H1 (cell line): ENCODE measurements around the gene COQ8A. TPM values are rescaled to one million over a fixed set of nuclear protein-coding genes. Genes with fewer than 3 reads are reported as not detected.

Source experiments
- CTCF ChIA-PET: fragments of 300-600 bp; sonication (Branson Sonifier 250); formaldehyde crosslinking; loops from one replicate; lab custom pipeline; 2021; ENCODE audit not compliant: partially characterized antibody; lab: Charles Lee
- POLR2A ChIA-PET: fragments of 300-600 bp; sonication (Branson Sonifier 250); formaldehyde crosslinking; loops from one replicate; lab custom pipeline; 2021; ENCODE audit warnings: inconsistent platforms; ENCODE audit not compliant: partially characterized antibody; lab: Charles Lee
- DNase-seq, 2 experiments: peaks; one replicate each; pipeline versions ENCODE4 v3.0.0 to v3.0.0-alpha.2; 2010 to 2022; ENCODE audit warnings: low spot score in 2 of 2, low read depth in 1 of 2, mixed read lengths in 1 of 2
- FAIRE-seq: peaks from 2 replicates; lab custom pipeline; 2011; peaks lifted over from hg19 to GRCh38; lab: Jason Lieb, UNC
- H2AFZ ChIP-seq: 2 replicates; pipeline ENCODE4 v1.8.1; 2012; ENCODE audit warnings: low read length, inconsistent platforms
- H2AK5ac ChIP-seq: 2 replicates; pipeline ENCODE4 v1.6.1; 2013; ENCODE audit warnings: low read depth, low read length
- H2BK120ac ChIP-seq: replicated peaks from 2 replicates; pipeline ENCODE3; 2013; ENCODE audit warnings: low read depth, low read length, inconsistent platforms
- H2BK12ac ChIP-seq: 2 replicates; pipeline ENCODE4 v1.6.1; 2013; ENCODE audit warnings: low read depth, low read length
- H2BK15ac ChIP-seq: 2 replicates; pipeline ENCODE4 v1.6.1; 2013; ENCODE audit warnings: low read length
- H2BK20ac ChIP-seq: 2 replicates; pipeline ENCODE4 v1.6.1; 2013; ENCODE audit warnings: low read length
- H2BK5ac ChIP-seq: 2 replicates; pipeline ENCODE4 v1.6.1; 2013; ENCODE audit warnings: low read depth, low read length
- H3K14ac ChIP-seq: 2 replicates; pipeline ENCODE4 v1.6.1; 2013; ENCODE audit warnings: inconsistent platforms; ENCODE audit not compliant: insufficient read length
- H3K18ac ChIP-seq: 2 replicates; pipeline ENCODE4 v1.6.1; 2013; ENCODE audit warnings: low read length; ENCODE audit errors: extremely low read depth
- H3K23ac ChIP-seq: 2 replicates; pipeline ENCODE4 v1.6.1; 2013; ENCODE audit warnings: inconsistent platforms; ENCODE audit not compliant: insufficient read length
- H3K23me2 ChIP-seq: 2 replicates; pipeline ENCODE4 v1.6.1; 2013; ENCODE audit warnings: low read depth, low read length
- H3K27ac ChIP-seq: 2 replicates; pipeline ENCODE4 v1.6.1; 2011; ENCODE audit warnings: low read depth, low read length, inconsistent platforms
- H3K27me3 ChIP-seq, 4 experiments: replicated peaks in 1 of 4; 1 replicate in 1 of 4; 2 replicates in 3 of 4; pipeline versions ENCODE4 v1.6.1 to v1.8.1; 2011 to 2013; ENCODE audit warnings: low read length in 3 of 4, mild to moderate bottlenecking in 3 of 4, inconsistent platforms in 2 of 4, mixed read lengths in 2 of 4, moderate library complexity in 1 of 4; ENCODE audit not compliant: control insufficient read depth in 3 of 4, insufficient read depth in 3 of 4; ENCODE audit errors: extremely low read depth in 1 of 4
- H3K36me3 ChIP-seq, 4 experiments: 2 replicates each; pipeline versions ENCODE4 v1.6.1 to v1.8.1; 2011 to 2013; ENCODE audit warnings: mild to moderate bottlenecking in 4 of 4, low read length in 3 of 4, moderate library complexity in 2 of 4, control low read depth in 1 of 4, inconsistent platforms in 1 of 4; ENCODE audit not compliant: insufficient read depth in 4 of 4, control insufficient read depth in 2 of 4
- H3K4ac ChIP-seq: replicated peaks from 2 replicates; pipeline ENCODE3; 2013; ENCODE audit warnings: low read length, low read depth, mixed read lengths, inconsistent platforms; ENCODE audit not compliant: insufficient read length
- H3K4me1 ChIP-seq, 4 experiments: replicated peaks in 1 of 4; 1 replicate in 1 of 4; 2 replicates in 3 of 4; pipeline versions ENCODE4 v1.6.1 to v1.8.1; 2011 to 2013; ENCODE audit warnings: low read length in 3 of 4, inconsistent platforms in 2 of 4, mixed read lengths in 1 of 4; ENCODE audit not compliant: insufficient read depth in 4 of 4, control insufficient read depth in 3 of 4
- H3K4me2 ChIP-seq, 2 experiments: 2 replicates each; pipeline versions ENCODE4 v1.6.1 to v1.8.1; 2011 to 2013; ENCODE audit warnings: low read depth in 2 of 2, low read length in 2 of 2, control low read depth in 1 of 2, inconsistent platforms in 1 of 2, mild to moderate bottlenecking in 1 of 2; ENCODE audit not compliant: insufficient read depth in 1 of 2
- H3K4me3 ChIP-seq, 4 experiments: fragments of 200-600, 300-600 bp in 1 of 4; sonication (generic), shearing (Covaris generic), sonication (Bioruptor Twin) in 1 of 4; 2 replicates each; pipeline versions ENCODE4 v1.5.1 to v1.8.1; 2011 to 2016; ENCODE audit warnings: low read length in 4 of 4, low read depth in 3 of 4, control low read depth in 2 of 4, inconsistent platforms in 2 of 4, mild to moderate bottlenecking in 2 of 4, mixed read lengths in 1 of 4, moderate library complexity in 1 of 4; ENCODE audit not compliant: insufficient read depth in 2 of 4; ENCODE audit errors: extremely low read depth in 1 of 4
- H3K56ac ChIP-seq: replicated peaks from 2 replicates; pipeline ENCODE3; 2013; ENCODE audit warnings: low read depth, mild to moderate bottlenecking, mixed read lengths, low read length, inconsistent platforms; ENCODE audit not compliant: insufficient read length
- H3K79me1 ChIP-seq: 2 replicates; pipeline ENCODE4 v1.6.1; 2013; ENCODE audit warnings: low read depth, low read length, control low read depth
- H3K79me2 ChIP-seq, 2 experiments: 2 replicates each; pipeline versions ENCODE4 v1.6.1 to v1.8.1; 2012 to 2013; ENCODE audit warnings: low read length in 2 of 2, mild to moderate bottlenecking in 2 of 2, inconsistent platforms in 1 of 2; ENCODE audit not compliant: insufficient read depth in 2 of 2, control insufficient read depth in 1 of 2
- H3K9ac ChIP-seq, 4 experiments: replicated peaks in 1 of 4; 1 replicate in 1 of 4; 2 replicates in 3 of 4; pipeline versions ENCODE4 v1.6.1 to v1.8.1; 2011 to 2013; ENCODE audit warnings: low read depth in 3 of 4, low read length in 3 of 4, control low read depth in 2 of 4, mild to moderate bottlenecking in 2 of 4, moderate library complexity in 2 of 4, inconsistent platforms in 1 of 4; ENCODE audit errors: extremely low read depth in 1 of 4
- H3K9me3 ChIP-seq, 2 experiments: 2 replicates each; pipeline versions ENCODE4 v1.6.1 to v1.8.1; 2012 to 2013; ENCODE audit warnings: mild to moderate bottlenecking in 2 of 2, moderate library complexity in 2 of 2, control low read depth in 1 of 2, inconsistent platforms in 1 of 2, low read depth in 1 of 2, low read length in 1 of 2, mixed read lengths in 1 of 2; ENCODE audit not compliant: insufficient read depth in 2 of 2
- H4K20me1 ChIP-seq, 2 experiments: replicated peaks in 1 of 2; 2 replicates each; pipeline versions ENCODE3 to v1.8.1; 2011 to 2013; ENCODE audit warnings: inconsistent platforms in 2 of 2, low read length in 2 of 2, mild to moderate bottlenecking in 1 of 2; ENCODE audit not compliant: insufficient read depth in 2 of 2, control insufficient read depth in 1 of 2
- H4K5ac ChIP-seq: 2 replicates; pipeline ENCODE4 v1.6.1; 2013; ENCODE audit warnings: low read length, low read depth, mixed read lengths, inconsistent platforms; ENCODE audit not compliant: insufficient read length
- H4K8ac ChIP-seq: 2 replicates; pipeline ENCODE4 v1.8.0; 2013; ENCODE audit warnings: mild to moderate bottlenecking, moderate library complexity, low read length, inconsistent platforms; ENCODE audit not compliant: insufficient read depth; ENCODE audit errors: extremely low read depth
- H4K91ac ChIP-seq: replicated peaks from 2 replicates; pipeline ENCODE3; 2013; ENCODE audit warnings: low read length, mixed read lengths, inconsistent platforms; ENCODE audit not compliant: insufficient read length
- ASH2L ChIP-seq: fragments of 200-600, 300-600 bp; sonication (generic); IDR thresholded peaks from one replicate; pipeline ENCODE4 v1.7.1; 2017; ENCODE audit warnings: low read length
- CTBP2 ChIP-seq: IDR thresholded peaks from 2 replicates; pipeline ENCODE4 v1.7.0; 2011; ENCODE audit warnings: borderline replicate concordance, mild to moderate bottlenecking, moderate library complexity, mixed read lengths, low read length; ENCODE audit not compliant: insufficient read depth, insufficient read length
- WGBS, 2 experiments: shearing (Covaris generic) in 1 of 2; methylation state at CpG; one replicate each; pipeline versions ENCODE4 v1.1.6 to v1.1.7; 2013 to 2015; ENCODE audit warnings: low lambda C conversion rate in 2 of 2, mixed read lengths in 2 of 2, inconsistent platforms in 1 of 2, low coverage in 1 of 2, missing lambda C conversion rate in 1 of 2; ENCODE audit not compliant: insufficient replicate concordance in 2 of 2, insufficient coverage in 1 of 2, insufficient read length in 1 of 2; ENCODE audit errors: extremely low coverage in 1 of 2, missing lambda C conversion rate in 1 of 2; 5-methylcytosine and 5-hydroxymethylcytosine counted together
- polyA plus RNA-seq, 7 experiments: library from polyadenylated mRNA; depleted of rRNA in 3 of 7; stranded (reverse) in 5 of 7; unstranded in 2 of 7; fragments of >200 nt in 5 of 7; fragments of 200-250 nt in 2 of 7; gene quantifications; 1 replicate in 5 of 7; 2 replicates in 1 of 7; 4 replicates in 1 of 7; pipeline versions ENCODE4 v1.2.1 to v1.2.3, GENCODE V29; 2011 to 2013; ENCODE audit warnings: missing spikeins in 2 of 7, mixed read lengths in 2 of 7
- total RNA-seq: library from RNA; stranded (reverse); fragmentation: NEBNext Ultra II Directional; extraction: Animal tissue kit (Norgen Biotek cat#: 25700); gene quantifications from 2 replicates; pipeline ENCODE4 v1.2.1, GENCODE V29; 2021
- TF ChIP-seq, protein P1 (sequence below): IDR thresholded peaks from 2 replicates; pipeline ENCODE4 v1.6.1; 2011; ENCODE audit warnings: low read depth, mild to moderate bottlenecking, low read length; ENCODE audit not compliant: insufficient read depth

Gene COQ8A
- total and polyA plus RNA-seq, 2 of the 8 experiments (the other 6 are each of a cell fraction or from before 2014, with no cell fraction given): 28.5 to 38.9 TPM

DNA sequence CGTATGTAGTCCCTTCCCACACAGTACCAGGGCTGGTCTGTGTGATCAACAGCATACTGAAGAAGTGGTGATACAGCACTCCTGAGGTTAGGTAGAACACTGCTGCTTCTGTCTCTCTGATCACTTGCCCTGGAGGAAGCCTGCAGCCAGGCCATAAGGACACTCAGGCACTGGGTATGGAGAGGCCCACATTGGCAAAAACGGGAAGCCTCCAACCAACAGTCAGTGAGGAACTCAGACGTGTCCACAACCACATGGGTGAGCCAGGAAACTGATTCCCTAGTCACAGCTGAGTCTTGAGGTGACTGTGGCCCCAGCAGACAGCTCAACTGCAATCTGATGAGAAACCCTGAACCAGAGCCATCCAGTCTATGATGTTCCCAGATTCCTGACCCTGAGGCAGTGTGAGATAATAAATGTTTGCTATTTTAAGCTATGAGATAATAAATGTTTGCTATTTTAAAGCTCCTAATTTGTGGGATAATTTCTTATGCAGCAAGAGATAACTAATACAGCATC, 62.5 kb downstream of the COQ8A start:
- 87% methylated on average over 3 of the region's 3 CpGs; no CpG with 5 or more reads in 1 of the 2 experiments for WGBS, 2 experiments
- H3K79me1 ChIP-seq: no peaks in the 10 kb centered on the region
- TF ChIP-seq, protein P1, sequence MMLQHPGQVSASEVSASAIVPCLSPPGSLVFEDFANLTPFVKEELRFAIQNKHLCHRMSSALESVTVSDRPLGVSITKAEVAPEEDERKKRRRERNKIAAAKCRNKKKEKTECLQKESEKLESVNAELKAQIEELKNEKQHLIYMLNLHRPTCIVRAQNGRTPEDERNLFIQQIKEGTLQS: no peak
- no peak for TF ChIP-seq ASH2L
- no peak for TF ChIP-seq CTBP2
- no peak overlapping the region for H2BK15ac ChIP-seq
- no peak overlapping the region for H2BK20ac ChIP-seq
- H2BK5ac ChIP-seq: no peak overlapping the region
- POLR2A ChIA-PET: interaction anchor here (1.0 kb wide), 1 partner anchor 18 kb away, joined by 4 read pairs; no protein-coding TSS in a partner anchor
- no peak overlapping the region for H2AFZ ChIP-seq
- DNase-seq: no peak
- no peaks in the 10 kb centered on the region for H3K79me2 ChIP-seq
- no peak overlapping the region for H4K8ac ChIP-seq
- H4K91ac ChIP-seq: no peak overlapping the region
- no peak for FAIRE-seq
- no peak overlapping the region for H3K4ac ChIP-seq
- no peak overlapping the region for H3K4me3 ChIP-seq
- no peak overlapping the region for H3K27ac ChIP-seq
- no peaks in the 10 kb centered on the region for H3K4me1 ChIP-seq
- no peak overlapping the region for H2BK120ac ChIP-seq
- H2BK12ac ChIP-seq: no peak overlapping the region
- no peaks in the 10 kb centered on the region for H3K36me3 ChIP-seq
- no peak overlapping the region for H3K4me2 ChIP-seq
- no peak overlapping the region for H4K5ac ChIP-seq
- no peaks in the 10 kb centered on the region for H3K9me3 ChIP-seq
- no peak overlapping the region for H3K14ac ChIP-seq
- no peaks in the 10 kb centered on the region for H3K27me3 ChIP-seq
- H3K56ac ChIP-seq: no peak overlapping the region
- CTCF ChIA-PET: interaction anchor here (1.9 kb wide), 1 partner anchor 8 kb away, joined by 7 read pairs; no protein-coding TSS in a partner anchor
- H3K9ac ChIP-seq: no peak overlapping the region
- no peak overlapping the region for H3K18ac ChIP-seq
- peaks cover 0 to 3% of the 10 kb centered on the region in 2 experiments for H4K20me1 ChIP-seq
- peaks cover 2% of the 10 kb centered on the region; the same call in 1 of the 2 replicates for H3K23me2 ChIP-seq
- H3K23ac ChIP-seq: no peak overlapping the region
- H2AK5ac ChIP-seq: no peak overlapping the region
